HepG2 (cell line): ENCODE measurements around the gene CTRL. TPM values are rescaled to one million over a fixed set of nuclear protein-coding genes. Genes with fewer than 3 reads are reported as not detected.

Source experiments
- AFF4 ChIP-seq: sonication (generic); formaldehyde crosslinking; IDR thresholded peaks from 2 replicates; pipeline ENCODE4 v1.4.0; 2020; ENCODE audit warnings: missing genetic modification reagents
- GATA4 ChIP-seq: sonication (generic); IDR thresholded peaks from 2 replicates; pipeline ENCODE4 v1.6.1; 2016; ENCODE audit warnings: antibody characterized with exemption, low read depth, borderline replicate concordance
- GLMP ChIP-seq: sonication (generic); formaldehyde crosslinking; IDR thresholded peaks from 2 replicates; pipeline ENCODE4 v1.9.0; 2021; ENCODE audit warnings: missing genetic modification reagents, mild to moderate bottlenecking, borderline replicate concordance
- MTF1 ChIP-seq: sonication (generic); formaldehyde crosslinking; IDR thresholded peaks from 2 replicates; pipeline ENCODE4 v1.5.0; 2020; ENCODE audit warnings: missing genetic modification reagents
- NR2F2 ChIP-seq: IDR thresholded peaks from 2 replicates; pipeline ENCODE4 v1.6.1; 2012; ENCODE audit warnings: low read depth, inconsistent platforms, borderline replicate concordance
- PAWR ChIP-seq: sonication (generic); formaldehyde crosslinking; IDR thresholded peaks from 2 replicates; pipeline ENCODE4 v1.4.0; 2020; ENCODE audit warnings: missing genetic modification reagents, mild to moderate bottlenecking, borderline replicate concordance
- PHF20 ChIP-seq: sonication (generic); formaldehyde crosslinking; IDR thresholded peaks from 2 replicates; pipeline ENCODE4 v1.5.0; 2020; ENCODE audit warnings: mild to moderate bottlenecking, missing genetic modification reagents
- TGIF2 ChIP-seq: IDR thresholded peaks from 2 replicates; pipeline ENCODE4 v1.6.1; 2016; ENCODE audit warnings: control low read depth, missing compliant biosample characterization
- THAP8 ChIP-seq: sonication (generic); formaldehyde crosslinking; IDR thresholded peaks from 2 replicates; pipeline ENCODE4 v1.5.1; 2020; ENCODE audit warnings: missing genetic modification reagents, mild to moderate bottlenecking, borderline replicate concordance
- TRIM24 ChIP-seq: sonication (generic); formaldehyde crosslinking; IDR thresholded peaks from 2 replicates; pipeline ENCODE4 v1.8.0; 2022; ENCODE audit warnings: mild to moderate bottlenecking, missing genetic modification reagents
- ZFP62 ChIP-seq: sonication (generic); formaldehyde crosslinking; IDR thresholded peaks from 2 replicates; pipeline ENCODE4 v1.4.0; 2020; ENCODE audit warnings: missing genetic modification reagents
- ZFYVE20 ChIP-seq: sonication (generic); formaldehyde crosslinking; IDR thresholded peaks from 2 replicates; pipeline ENCODE4 v1.8.0; 2023; ENCODE audit warnings: low read depth, mild to moderate bottlenecking, moderate library complexity, missing genetic modification reagents, borderline replicate concordance
- ZNF260 ChIP-seq: sonication (generic); formaldehyde crosslinking; IDR thresholded peaks from 2 replicates; pipeline ENCODE4 v1.4.0; 2020; ENCODE audit warnings: missing genetic modification reagents, low read depth, mild to moderate bottlenecking, borderline replicate concordance
- ZNF710 ChIP-seq: sonication (generic); formaldehyde crosslinking; IDR thresholded peaks from 2 replicates; pipeline ENCODE4 v1.5.0; 2020; ENCODE audit warnings: mild to moderate bottlenecking, missing genetic modification reagents, borderline replicate concordance
- polyA plus RNA-seq, 8 experiments: library from polyadenylated mRNA; depleted of rRNA in 3 of 8; stranded (reverse) in 7 of 8; unstranded in 1 of 8; fragments of >200 nt; fragmentation: Illumina TruSeq in 4 of 8; extraction: Trizol in 4 of 8; gene quantifications; 2 replicates each; pipeline versions ENCODE4 v1.2.1 to v1.2.3, GENCODE V29; 2011 to 2016; ENCODE audit warnings: low read depth in 4 of 8, missing spikeins in 1 of 8, mixed read lengths in 1 of 8; ENCODE audit not compliant: insufficient read depth in 1 of 8
- total RNA-seq, 5 experiments: library from RNA; depleted of rRNA; stranded (reverse); fragments of >200 nt; fragmentation: Illumina TruSeq; extraction: Trizol; gene quantifications; 2 replicates each; pipeline ENCODE4 v1.2.3, GENCODE V29; 2016; ENCODE audit warnings: low read depth in 1 of 5
- TF ChIP-seq, protein P1 (sequence below): sonication (generic); formaldehyde crosslinking; IDR thresholded peaks from 2 replicates; pipeline ENCODE4 v1.5.0; 2020; ENCODE audit warnings: missing genetic modification reagents
- TF ChIP-seq, protein P2 (sequence below): sonication (generic); formaldehyde crosslinking; IDR thresholded peaks from 2 replicates; pipeline ENCODE4 v1.5.0; 2020; ENCODE audit warnings: mild to moderate bottlenecking, missing genetic modification reagents, moderate library complexity

Gene CTRL
- total and polyA plus RNA-seq, 2 of the 13 experiments (the other 11 are each of a cell fraction or from before 2014, with no cell fraction given): 1.9 to 2.7 TPM

- 0 out of 2 replicates have a peak, but pooled peaks have one; percentile 61 for TF ChIP-seq AFF4 (CRISPR knock-in tag)
- no peak for TF ChIP-seq PAWR (CRISPR knock-in tag)
- TF ChIP-seq ZNF260 (CRISPR knock-in tag): no peak
- TF ChIP-seq, protein P1, sequence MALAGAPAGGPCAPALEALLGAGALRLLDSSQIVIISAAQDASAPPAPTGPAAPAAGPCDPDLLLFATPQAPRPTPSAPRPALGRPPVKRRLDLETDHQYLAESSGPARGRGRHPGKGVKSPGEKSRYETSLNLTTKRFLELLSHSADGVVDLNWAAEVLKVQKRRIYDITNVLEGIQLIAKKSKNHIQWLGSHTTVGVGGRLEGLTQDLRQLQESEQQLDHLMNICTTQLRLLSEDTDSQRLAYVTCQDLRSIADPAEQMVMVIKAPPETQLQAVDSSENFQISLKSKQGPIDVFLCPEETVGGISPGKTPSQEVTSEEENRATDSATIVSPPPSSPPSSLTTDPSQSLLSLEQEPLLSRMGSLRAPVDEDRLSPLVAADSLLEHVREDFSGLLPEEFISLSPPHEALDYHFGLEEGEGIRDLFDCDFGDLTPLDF (CRISPR knock-in tag): no peak
- no peak for TF ChIP-seq NR2F2
- TF ChIP-seq ZFP62 (CRISPR knock-in tag): no peak; the same call in 1 of the 2 replicates
- peak; percentile 53; the same call in 1 of the 2 replicates for TF ChIP-seq ZNF710
- peak; percentile 17; the same call in 1 of the 2 replicates for TF ChIP-seq GATA4
- no peak for TF ChIP-seq TRIM24 (CRISPR knock-in tag)
- TF ChIP-seq, protein P2, sequence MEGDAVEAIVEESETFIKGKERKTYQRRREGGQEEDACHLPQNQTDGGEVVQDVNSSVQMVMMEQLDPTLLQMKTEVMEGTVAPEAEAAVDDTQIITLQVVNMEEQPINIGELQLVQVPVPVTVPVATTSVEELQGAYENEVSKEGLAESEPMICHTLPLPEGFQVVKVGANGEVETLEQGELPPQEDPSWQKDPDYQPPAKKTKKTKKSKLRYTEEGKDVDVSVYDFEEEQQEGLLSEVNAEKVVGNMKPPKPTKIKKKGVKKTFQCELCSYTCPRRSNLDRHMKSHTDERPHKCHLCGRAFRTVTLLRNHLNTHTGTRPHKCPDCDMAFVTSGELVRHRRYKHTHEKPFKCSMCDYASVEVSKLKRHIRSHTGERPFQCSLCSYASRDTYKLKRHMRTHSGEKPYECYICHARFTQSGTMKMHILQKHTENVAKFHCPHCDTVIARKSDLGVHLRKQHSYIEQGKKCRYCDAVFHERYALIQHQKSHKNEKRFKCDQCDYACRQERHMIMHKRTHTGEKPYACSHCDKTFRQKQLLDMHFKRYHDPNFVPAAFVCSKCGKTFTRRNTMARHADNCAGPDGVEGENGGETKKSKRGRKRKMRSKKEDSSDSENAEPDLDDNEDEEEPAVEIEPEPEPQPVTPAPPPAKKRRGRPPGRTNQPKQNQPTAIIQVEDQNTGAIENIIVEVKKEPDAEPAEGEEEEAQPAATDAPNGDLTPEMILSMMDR (CRISPR knock-in tag): peak; percentile 12; the same call in 1 of the 2 replicates
- TF ChIP-seq THAP8: no peak
- TF ChIP-seq TGIF2 (CRISPR knock-in tag): peak; percentile 26; the same call in 1 of the 2 replicates
- TF ChIP-seq PHF20 (CRISPR knock-in tag): peak; percentile 81
- TF ChIP-seq ZFYVE20 (CRISPR knock-in tag): peak; percentile 89; the same call in 1 of the 2 replicates
- 0 out of 2 replicates have a peak, but pooled peaks have one; percentile 30 for TF ChIP-seq MTF1 (CRISPR knock-in tag)
- TF ChIP-seq GLMP (CRISPR knock-in tag): no peak
Measured at GRCh38 chr16:67892899-67893742, 38.5 kb downstream of the CTRL start, which contains the start of gene PSKH1 (continued).
